Measurements from ENCODE around the gene FUNDC2.
"Not testable (repeated sequence)": the region's sequence is repeated elsewhere in the genome, so short reads cannot be mapped to it uniquely, and the experiment has no call there.

Gene FUNDC2, protein sequence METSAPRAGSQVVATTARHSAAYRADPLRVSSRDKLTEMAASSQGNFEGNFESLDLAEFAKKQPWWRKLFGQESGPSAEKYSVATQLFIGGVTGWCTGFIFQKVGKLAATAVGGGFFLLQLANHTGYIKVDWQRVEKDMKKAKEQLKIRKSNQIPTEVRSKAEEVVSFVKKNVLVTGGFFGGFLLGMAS

DNA sequence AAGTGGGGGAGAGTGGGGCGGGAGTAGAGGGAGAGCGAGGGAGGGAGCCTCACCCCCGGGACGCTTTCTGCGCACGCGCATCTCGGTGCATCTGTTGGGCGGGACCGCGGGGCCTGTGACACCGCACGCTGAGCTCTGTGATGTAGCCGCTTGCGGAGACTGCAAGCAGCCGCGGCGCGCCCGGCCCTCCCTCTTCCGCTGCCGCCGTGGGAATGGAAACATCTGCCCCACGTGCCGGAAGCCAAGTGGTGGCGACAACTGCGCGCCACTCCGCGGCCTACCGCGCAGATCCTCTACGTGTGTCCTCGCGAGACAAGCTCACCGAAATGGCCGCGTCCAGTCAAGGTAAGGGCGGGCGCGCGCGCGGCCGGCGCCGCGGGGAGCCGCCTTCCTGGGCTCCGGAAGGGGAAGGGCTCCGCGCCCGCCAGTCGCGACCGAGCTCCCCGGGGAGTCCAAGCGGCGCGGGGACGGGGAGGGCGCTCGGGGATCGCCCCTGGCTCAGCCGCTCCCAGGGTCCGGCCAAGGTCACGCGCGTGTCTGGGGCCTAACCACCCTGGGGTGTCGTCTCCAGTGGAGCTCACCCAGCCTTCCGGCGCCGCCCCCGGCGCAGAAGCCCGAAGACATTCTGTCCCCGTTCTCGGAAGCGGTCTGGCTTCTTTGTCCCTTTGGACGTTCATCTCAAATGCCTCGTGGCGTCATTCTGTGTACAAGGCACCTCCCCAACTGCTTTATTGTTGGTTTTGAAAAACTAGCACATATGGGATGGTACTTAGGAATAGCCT lies at the start of gene FUNDC2:
TSS of gene FUNDC2 (plus strand) at position 118 of the 782 bp plus-strand sequence. CDS start at position 213, 95 bp downstream.
- DNase-seq = peak; percentile 71

DNA sequence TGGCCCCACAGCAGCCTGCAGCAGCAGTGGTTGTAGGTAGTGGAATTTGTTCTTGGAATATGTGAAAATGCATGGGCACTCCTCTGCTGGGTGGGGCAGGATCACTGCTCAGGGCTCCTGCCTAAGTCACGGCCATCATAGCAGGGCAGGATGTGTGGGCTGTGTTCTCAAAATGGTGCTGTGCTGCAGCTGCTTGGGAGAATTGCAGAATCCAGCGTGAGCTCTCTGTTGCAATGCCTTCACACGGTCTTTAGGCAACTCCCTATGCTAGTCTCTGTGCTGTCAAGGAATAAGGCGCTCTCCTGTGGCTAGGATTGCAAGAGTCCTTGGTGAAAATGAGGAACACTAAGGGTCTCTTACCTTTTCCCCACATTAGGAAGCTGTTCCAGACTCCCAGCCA lies 47.0 kb upstream of the FUNDC2 start:
- DNase-seq = no peak

DNA sequence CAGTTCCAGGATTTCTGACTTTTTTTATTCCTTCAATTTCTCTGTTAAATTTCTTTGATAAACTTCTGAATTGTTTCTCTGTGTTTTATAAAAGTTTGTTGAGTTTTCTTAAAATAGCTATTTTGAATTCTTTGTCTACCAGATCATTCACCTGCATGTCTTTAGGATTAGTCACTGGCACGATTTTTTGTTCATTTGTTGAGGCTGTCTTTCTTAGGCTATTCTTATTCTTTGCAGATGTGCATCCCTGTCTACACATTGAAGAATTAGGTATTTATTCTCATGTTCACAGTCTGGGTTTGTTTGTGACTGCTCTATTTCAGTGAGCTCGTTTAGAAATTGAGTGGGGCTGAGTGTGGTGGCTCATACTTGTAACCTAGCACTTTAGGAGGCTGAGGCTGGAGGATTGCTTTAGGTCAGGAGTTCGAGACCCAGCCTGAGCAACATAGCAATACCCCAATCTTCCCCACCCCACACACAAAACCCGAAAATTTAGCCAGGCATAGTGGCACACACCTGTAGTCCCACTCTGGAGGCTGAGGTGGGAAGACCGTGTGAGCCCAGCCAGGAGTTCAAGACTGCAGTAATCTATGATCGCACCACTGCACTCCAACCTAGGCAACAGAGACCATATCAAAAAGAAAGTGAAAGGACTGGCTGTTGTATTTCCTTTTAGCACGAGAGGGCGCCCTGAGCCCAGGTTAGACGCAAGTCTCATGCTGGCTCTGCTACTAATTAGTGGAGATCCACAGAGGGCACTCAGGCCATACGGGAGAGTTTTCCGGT lies 46.1 kb upstream of the FUNDC2 start:
- DNase-seq = peak; percentile 28

DNA sequence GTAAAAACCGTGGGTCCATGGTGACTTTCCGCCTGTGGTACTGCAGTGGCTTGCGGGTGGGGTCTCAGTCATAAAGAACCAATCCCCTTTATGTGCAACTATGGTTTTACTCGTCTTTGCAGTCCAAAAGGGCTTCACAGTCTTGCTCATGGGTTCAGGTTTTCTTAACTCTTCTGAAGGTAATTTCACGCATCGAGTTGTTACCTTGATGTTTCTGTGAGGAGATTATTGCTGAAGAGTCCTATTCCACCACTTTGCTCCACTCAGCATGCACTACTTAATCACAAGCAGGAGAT lies 45.6 kb upstream of the FUNDC2 start:
- DNase-seq = no peak

DNA sequence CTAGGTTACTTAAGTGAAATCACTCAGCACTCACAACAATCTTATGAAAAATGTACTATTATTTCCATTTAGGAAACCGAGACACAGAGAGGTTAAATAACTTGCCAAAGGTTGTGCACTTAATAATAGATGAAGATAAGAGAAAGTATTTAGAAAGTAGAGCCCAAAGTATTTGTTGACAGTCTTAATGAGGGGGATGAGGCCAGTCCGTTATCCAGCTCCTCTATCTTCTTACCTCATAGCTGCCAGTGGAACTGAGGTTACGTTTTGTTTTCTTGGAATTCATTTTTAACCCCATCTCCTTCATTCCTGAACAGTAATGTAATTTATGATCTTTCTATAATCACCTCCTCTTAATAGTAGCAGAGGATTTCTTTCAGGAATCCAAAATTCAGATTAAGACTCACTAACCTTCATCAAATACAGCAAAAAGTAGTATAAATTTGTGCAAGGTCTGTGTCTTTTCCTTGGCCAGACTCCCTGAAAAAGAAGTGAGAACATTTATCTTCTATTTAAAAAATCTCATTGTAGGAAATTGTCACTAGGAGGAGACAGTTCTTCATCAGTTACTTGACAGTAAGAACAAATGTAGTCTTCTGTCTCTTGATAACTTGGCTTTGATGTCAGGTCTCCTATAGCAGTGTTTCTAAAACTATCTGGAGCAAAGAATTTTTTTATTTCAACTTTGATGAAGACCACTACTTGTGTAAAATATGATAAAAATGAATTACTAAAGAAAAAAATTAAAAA lies 39.6 kb upstream of the FUNDC2 start:
- DNase-seq = peak; percentile 5

DNA sequence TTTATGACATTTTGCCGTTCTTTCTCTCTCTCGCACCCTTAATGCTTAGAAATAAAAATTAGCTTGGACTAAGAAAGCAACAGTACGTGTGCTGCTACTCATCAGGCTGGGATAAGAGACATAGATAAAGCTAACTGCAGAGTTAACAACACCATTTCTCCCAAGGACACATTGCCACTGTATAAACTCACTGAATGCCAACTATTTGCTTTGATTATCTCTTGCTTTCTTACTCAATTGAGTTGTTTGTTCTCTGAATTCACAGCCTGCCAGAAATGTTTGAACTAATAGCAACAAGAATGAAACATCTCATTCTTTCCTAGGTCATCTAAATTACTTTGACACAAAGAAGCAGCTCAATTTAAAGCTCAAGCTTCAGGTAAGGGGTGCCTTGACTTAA lies 38.7 kb upstream of the FUNDC2 start:
- DNase-seq = no peak

DNA sequence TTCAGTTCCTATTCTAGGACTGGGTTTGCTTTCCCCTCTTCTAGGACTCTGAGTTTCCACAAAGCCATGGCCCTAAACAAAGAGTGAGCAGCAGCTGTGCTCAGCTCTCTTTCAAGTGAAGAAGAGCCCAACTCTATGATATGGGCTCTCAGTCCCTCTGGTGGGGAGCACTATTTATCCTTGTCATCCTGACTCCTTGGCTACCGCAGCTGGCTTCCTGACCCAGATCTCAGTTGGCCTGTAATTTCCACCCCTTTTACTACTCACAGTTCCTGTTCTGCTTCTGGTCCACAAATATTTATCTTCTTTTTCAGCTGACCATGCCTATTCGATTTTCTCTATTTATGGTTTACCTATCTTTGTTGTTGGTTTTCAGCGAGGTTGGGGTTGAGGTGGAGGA lies 37.9 kb upstream of the FUNDC2 start:
- no peak for DNase-seq

DNA sequence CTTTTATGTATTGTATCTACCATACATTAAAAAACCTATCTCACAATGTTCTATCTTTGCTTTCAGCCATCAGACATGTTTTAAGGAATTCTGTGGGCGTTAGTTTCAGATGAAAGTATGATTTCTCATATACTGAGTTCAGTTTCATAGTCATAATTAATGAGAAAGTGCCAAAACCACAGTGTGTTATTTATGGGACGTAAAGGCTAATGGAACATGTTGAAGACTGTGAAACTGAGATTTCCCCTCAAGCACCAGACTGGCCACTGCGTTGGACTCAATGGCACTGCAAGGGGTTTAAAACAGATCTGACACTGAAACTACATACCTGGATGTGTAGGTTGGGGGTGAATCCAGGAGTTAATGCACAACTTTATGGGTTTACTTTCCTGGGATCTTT lies 36.1 kb upstream of the FUNDC2 start:
- no peak for DNase-seq

DNA sequence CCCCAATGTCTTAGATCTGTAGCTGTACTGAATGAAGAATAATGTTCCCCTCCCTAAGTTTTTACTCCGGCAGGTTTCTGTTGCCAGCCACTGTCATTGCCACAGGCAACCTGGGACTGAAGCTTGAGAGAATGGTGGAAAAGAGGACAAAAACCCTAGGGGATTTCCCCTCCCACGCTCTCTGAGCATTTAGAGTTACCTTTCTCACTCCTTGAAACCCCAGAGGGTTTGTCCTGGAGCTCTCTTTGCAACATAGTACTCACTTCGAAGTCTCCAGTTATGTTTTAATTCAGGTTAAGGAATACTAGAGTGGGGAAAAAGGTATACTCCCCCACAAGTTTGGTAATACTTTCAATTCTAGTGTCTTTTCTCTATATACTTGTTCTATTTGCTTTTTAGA lies 35.6 kb upstream of the FUNDC2 start:
- DNase-seq = no peak

DNA sequence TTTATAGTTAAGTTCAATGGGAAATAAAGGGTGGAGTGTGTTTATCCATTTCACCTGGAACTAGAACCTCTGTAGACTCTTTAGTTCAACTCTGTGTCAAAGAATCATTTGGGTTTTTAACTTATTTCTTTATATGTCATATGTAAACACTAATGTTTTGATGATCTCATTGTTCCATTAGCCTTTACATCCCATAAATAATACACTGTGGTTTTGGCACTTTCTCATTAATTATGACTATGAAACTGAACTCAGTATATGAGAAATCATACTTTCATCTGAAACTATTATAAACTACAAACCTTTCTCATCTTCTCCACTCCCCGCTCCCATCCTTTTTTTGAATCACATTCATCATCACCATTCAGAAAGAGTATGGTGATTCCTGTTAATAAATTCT lies 35.2 kb upstream of the FUNDC2 start:
- DNase-seq = no peak

DNA sequence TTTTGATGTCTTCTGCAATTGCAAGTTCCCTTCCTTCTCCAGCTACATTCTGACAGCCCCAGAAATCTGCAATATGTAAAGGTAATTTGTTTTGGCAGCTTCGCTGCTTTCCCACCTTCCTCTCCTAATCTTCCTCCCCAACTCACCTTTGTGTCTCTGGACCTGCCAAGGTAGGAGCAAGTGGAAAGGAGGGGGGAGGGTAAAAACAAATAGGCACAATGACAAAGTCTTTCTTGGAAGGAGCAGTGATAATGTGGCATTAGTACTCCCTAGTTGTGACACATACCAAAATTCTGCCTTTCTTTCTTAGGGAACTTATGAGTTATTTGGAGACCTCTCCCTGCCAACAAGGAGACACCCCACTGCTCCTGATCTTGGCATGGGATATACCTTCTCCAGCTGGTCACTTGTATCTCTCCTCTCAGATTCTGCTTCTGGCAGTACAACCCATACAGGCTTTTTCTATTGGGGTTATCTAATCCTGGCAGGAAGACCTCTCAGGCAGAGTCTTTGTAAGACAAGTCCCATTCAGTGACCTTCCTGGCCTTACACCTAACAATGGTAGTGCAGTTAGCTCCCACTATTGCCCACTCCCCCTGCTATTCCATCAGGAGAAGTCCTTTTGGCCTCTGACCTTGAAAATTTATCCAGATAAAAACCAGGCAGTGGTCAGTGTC lies 28.3 kb upstream of the FUNDC2 start:
- DNase-seq = no peak

DNA sequence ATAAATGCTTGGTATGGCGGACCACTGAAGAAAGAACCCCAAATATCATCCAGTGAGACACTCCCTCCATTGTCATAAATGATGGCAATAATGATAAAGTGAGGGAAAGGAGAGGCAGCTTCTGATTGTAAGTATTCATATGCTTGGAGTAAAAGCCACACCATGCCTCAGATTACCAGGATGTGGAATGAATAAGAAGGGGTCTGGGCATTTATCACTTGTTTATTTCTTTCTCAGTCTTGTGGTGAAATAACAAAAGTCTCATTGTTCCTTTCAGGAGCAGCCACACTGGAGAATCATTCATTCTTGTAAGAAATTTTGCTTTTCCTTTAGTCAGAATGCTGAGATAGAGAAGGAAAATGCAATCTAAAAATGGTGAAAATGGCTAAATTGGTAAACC lies 25.8 kb upstream of the FUNDC2 start:
- DNase-seq = no peak

DNA sequence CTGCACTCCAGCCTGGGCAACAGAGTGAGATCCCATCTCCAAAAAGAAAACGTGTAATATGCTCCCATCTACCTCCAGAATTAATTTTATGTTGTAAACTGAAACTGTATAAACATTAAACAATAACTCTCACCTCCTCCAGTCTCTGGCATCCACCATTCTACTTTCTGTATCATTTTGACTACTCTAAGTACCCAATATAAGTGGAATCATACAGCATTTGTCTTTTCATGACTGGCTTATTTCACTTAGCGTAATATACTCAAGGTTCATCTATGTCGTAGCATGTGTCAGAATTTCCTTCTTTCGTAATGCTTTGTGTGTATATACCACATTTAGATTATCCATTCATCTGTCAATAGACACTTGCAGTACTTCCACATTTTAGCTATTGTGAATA lies 24.8 kb upstream of the FUNDC2 start:
- DNase-seq = no peak

DNA sequence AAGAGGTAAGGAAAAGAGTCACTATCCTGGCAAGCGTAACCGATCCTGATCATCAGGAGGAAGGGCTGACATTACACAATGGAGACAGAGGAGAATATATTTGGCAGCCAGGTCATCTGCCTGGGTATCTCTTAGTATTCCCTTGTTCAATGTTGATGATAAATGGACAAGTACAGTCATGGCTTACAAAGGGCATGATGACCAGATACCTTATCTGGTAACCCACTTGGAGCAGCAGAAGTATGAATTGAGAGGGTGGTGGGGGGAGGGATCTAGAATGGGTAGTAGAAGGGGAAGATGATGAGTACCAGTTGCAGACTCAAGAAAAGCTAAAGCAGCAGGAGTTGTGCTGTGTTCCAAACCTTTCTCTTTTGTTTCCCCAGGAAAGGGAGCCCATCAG lies 21.5 kb upstream of the FUNDC2 start:
- no peak for DNase-seq

DNA sequence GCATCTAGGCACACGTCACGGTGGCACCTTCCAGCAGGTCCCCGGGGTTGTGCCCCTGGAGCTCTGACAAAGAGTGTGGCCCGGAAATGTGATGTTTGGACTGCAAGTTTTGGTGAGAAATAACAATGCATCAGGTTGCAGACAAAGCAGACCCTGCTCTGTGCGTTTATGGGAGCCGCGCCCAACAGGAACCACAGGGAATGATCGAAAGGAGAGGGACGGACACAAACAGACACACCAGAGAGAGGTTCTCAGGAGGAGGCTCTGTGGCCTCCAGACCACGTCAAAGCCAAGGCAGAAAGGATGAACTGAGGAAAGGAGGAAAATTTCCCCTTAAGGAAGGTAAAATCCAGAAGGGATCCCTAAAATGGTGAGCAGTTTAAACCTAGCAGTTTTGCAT lies 20.3 kb upstream of the FUNDC2 start:
- not testable (repeated sequence) for DNase-seq

DNA sequence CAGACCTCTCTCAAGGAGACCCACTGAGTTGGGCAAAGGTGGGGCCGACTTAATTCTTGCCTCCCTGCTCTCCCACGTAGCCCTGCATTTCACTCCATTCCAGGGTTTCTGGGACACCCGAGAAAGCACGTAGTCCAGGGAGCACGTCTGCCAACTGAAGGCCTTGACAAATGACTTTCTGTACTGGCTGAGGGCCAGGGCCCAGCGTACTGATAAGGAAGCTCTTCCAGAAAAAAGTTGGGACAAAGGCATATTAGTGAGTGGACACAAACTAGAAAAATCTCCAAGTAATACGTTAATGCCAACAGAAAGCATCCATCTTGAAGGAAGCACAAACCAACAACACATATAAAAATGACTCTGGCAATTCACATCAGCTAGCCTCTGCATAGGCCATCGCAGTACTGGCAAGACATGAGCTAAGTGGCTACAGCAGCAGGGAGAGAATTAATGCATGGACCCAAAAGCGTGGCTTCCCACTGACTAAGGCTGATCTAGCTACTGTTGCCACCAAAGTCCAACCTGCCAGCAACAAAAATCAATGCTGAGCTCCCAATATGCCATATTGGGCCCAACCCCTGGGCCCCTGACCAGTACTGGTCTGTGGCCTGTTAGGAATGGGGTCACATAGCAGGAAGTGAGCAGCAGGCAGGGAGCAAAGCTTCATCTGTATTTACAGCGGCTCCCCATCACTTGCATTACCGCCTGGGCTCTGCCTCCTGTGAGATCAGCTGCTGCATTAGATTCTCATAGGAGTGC lies 19.6 kb upstream of the FUNDC2 start:
- DNase-seq = not testable (repeated sequence)

DNA sequence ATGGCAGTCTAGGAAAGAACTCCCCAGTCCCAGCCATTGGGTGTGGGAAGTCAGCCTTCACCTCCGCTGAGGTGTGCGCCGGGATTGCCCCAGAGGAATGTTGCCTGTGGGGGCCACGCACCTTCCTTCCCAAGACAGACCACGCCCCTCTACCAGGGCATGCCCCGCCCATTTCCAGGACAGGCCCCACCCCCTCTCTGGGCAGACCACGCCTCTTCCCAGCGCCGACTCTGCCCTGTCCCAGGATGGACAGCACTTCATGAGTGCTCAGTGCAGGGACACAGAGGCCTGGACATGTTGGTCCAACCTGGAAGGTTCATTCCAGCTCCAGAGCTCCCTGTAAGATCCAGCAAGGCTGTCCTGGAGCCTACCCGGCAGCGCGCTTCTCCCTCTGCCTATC lies 18.1 kb upstream of the FUNDC2 start:
- DNase-seq = not testable (repeated sequence)

DNA sequence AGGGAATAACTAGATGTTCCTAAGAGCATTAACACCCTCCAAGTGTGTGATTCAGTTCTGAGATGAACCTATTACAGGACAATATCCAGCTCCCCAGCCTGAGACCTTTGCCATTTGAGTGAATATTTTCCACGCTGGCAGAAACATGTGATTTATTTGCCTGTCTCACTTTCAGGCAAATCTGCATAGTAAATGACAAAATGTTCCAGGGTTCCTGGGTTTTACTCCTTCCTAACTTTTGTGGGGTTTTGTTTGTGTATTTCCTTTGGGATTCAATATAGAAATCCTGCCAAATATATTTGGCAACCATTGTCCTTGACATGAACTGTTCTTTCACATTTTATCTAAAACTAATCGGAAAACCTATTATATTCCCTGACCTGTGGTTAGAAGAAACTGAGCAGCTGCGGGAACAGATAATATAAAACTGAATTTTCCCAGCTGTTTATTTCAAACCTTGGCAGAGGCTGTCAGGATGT lies 16.6 kb upstream of the FUNDC2 start:
- no peak for DNase-seq

DNA sequence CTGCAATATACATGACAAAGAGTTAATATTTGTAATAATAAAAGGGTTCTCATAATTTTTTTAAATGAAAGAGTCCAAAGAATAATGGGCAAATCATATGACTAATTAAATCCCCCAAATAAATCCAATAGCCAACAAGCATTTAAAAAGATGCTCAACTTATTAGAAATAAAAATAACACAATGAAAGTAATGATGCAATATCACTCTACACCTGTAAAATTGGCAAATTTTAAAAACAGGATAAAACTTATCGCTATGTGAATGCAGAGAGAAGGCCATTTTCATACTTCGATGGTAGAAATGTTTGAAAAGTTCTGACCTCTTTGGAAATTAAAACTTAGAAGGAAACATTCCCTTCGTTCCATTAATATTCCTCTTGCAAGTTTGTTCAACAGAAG lies 6.1 kb upstream of the FUNDC2 start:
- no peak for DNase-seq

DNA sequence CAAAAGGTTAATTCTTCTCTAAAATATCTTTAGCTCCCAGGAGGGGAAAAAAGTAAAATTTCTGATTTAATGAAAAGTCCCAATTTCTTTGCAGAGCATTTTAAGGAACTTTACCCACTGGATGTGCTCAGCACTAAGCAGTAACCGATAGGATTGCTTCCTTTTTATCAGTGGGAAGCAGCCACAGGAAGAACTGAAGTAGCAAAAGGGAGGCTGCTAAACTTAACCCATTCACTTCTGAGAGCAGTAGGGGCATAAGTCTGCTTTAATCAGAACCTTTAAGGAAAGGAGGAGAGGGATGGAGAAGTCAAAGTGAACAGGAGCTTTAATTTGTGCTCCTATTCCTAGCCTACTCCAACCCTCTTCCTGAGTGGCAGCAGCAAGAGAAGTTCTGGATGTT lies 4.1 kb upstream of the FUNDC2 start, which contains the start of gene F8:
TSS of gene F8 (minus strand) at position 139 of the 400 bp plus-strand sequence. CDS start 171 bp downstream, outside the sequence.
- DNase-seq = no peak

DNA sequence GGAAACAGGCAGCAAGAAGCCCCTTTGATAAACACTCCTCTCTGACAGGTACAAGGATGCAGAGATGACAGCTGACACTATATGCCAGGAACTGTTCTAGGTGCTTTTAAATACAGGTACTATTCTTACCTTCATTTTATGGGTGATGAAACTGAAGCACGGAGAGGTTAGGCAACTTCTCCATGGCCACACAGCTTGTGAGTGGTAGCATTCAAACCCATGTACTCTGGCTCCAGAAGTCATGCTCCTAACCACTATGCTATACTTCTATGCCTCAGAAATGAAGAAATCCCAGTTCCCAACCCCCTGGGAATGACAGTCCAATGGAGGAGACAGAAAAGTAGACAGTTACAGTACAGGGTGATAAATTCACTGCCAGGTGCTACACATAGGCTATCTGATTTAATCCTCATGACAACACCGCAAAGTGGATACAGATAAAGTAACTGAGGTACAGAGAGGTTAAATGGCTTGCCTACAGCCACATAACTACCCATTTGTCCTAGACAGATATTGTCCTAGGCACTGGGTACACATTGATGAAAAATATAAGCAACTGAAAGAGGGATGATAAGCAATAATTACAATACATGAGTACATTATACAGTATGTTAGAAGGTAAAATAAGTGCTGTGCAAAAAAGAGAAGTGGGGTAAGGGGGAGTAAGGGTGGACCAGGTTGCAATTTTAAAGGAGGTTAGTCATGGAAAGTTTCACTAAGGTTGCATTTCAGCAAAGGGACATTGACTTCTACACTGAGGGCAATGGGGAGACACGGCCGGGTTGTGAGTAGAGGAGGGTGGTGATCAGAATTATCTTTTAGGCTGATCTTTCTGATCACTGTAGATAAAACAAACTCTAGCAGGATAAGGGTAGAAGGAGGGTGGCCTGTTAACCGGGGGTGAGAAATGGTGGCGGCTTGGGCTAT lies 2.5 kb upstream of the FUNDC2 start:
- no peak for DNase-seq

Measured in NCI-H748 treated with DMSO at 0.1 percent for 48 hours (cell line).